Skin epidermis (tissue), 12 donors: ENCODE data around the gene SPATA45.

Experiments
- H3K27ac ChIP-seq, 21 experiments: fragments of 200-600 bp; sonication (generic) in 11 of 21; one replicate each; pipeline ENCODE4 v1.5.0; 2020; ENCODE audit warnings: mild to moderate bottlenecking in 3 of 21, inconsistent platforms in 2 of 21, moderate library complexity in 2 of 21
- H3K4me3 ChIP-seq, 7 experiments: fragments of 200-600 bp; sonication (generic) in 2 of 7; one replicate each; pipeline ENCODE4 v1.5.0; 2020; ENCODE audit warnings: inconsistent platforms in 2 of 7, mild to moderate bottlenecking in 2 of 7, moderate library complexity in 1 of 7

The SPATA45 gene

GRCh38 chr1:212785871-212786270, 61.6 kb downstream of the SPATA45 start:
- H3K4me3 ChIP-seq = no peak overlapping the region
- H3K27ac ChIP-seq = no peak overlapping the region

GRCh38 chr1:212783976-212784375, 63.5 kb downstream of the SPATA45 start:
- Histone ChIP-seq H3K4me3 (no peak overlapping the region), H3K27ac (no peak overlapping the region)

GRCh38 chr1:212782422-212783154, 64.9 kb downstream of the SPATA45 start:
- Histone ChIP-seq H3K27ac (no peak overlapping the region), H3K4me3 (no peak overlapping the region)

- H3K4me3 ChIP-seq = no peak overlapping the region
- no peak overlapping the region for H3K27ac ChIP-seq
Observed at GRCh38 chr1:212781225-212781624, 66.2 kb downstream of the SPATA45 start.

GRCh38 chr1:212780759-212781158, 66.7 kb downstream of the SPATA45 start:
- Histone ChIP-seq H3K27ac (no peak overlapping the region), H3K4me3 (no peak overlapping the region)
